Hematopoietic multipotent progenitor cell treated with erythropoietin and hydrocortisone succinate and interleukin-3 and kit ligand, for 6 days (in vitro differentiated cells): ENCODE results near the gene SRXN1.
"Not testable (repeated sequence)": the region's sequence is repeated elsewhere in the genome, so short reads cannot be mapped to it uniquely, and the experiment has no call there.

Experiments used
- DNase-seq: peaks from one replicate; pipeline ENCODE4 v3.0.0-alpha.2; 2015

Gene SRXN1

GRCh38 chr20:653590-654416 is 803 bp upstream of the SRXN1 start:
- peak; percentile 55 for DNase-seq

- DNase-seq: no peak
Observed at GRCh38 chr20:652615-653109, 338 bp downstream of the SRXN1 start.

- peak; percentile 82 for DNase-seq
Observed at GRCh38 chr20:651713-652614, 1.0 kb downstream of the SRXN1 start.

- no peak for DNase-seq
Observed at GRCh38 chr20:650954-651353, 2.0 kb downstream of the SRXN1 start.

GRCh38 chr20:650281-650680 is 2.7 kb downstream of the SRXN1 start:
- DNase-seq: no peak

GRCh38 chr20:647479-648019 is 5.5 kb downstream of the SRXN1 start:
- no peak for DNase-seq

GRCh38 chr20:646868-647233 is 6.1 kb downstream of the SRXN1 start:
- DNase-seq: no peak

- DNase-seq: no peak
Observed at GRCh38 chr20:646107-646867, 6.7 kb downstream of the SRXN1 start.

- peak; percentile 78 for DNase-seq
Observed at GRCh38 chr20:645318-646106, 7.5 kb downstream of the SRXN1 start.

GRCh38 chr20:644692-645317 is 8.2 kb downstream of the SRXN1 start:
- no peak for DNase-seq

- no peak for DNase-seq
Observed at GRCh38 chr20:642398-643174, 10.4 kb downstream of the SRXN1 start.

- DNase-seq: not testable (repeated sequence)
Observed at GRCh38 chr20:642013-642397, 11.0 kb downstream of the SRXN1 start.

- DNase-seq: no peak
Observed at GRCh38 chr20:641516-641875, 11.5 kb downstream of the SRXN1 start.

GRCh38 chr20:640674-641515 is 12.1 kb downstream of the SRXN1 start:
- no peak for DNase-seq

GRCh38 chr20:638579-638978 is 14.4 kb downstream of the SRXN1 start:
- DNase-seq: no peak

GRCh38 chr20:637559-637958 is 15.4 kb downstream of the SRXN1 start:
- DNase-seq: no peak

GRCh38 chr20:635893-636338 is 17.1 kb downstream of the SRXN1 start:
- DNase-seq: no peak

- no peak for DNase-seq
Observed at GRCh38 chr20:635028-635892, 17.7 kb downstream of the SRXN1 start.
